ENCODE results near the gene MBD3L1. TPM values are rescaled to one million over a fixed set of nuclear protein-coding genes. Genes with fewer than 3 reads are reported as not detected.

MBD3L1 gene
- total and polyA plus RNA-seq, 2 donors (not counting 1 experiment from before 2014, with no cell fraction given) = not detected

DNA sequence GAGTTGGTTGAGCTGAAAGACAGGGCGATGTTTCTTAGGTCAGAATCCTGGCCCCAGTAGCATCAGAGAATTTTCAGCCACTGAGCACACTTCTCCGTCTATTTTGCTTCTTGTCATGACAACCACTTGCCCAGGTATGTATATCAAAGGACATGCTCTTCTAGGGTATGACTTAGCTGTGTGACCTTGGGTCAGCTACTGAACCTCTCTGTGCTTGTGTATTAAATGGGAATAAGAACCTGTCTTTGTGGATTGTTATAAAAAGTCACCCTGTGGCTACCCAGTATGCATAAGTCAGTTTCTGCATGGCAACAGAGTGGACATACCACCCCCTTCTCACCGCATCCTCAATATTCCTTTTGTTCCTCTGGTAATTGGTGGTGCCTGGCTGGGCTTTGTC lies 26.1 kb downstream of the MBD3L1 start:
- POLR2A ChIA-PET = no interaction called here
- peaks cover 0 to 9% (median 0%) of the 10 kb centered on the region in 3 donors for H3K9me3 ChIP-seq (ENCODE audit: control extremely low read depth in 1 of 3, control insufficient read depth in 2 of 3, insufficient read depth in 1 of 3, low read length in 2 of 3)
- Mint-ChIP-seq H3K27ac (no peak overlapping the region), H3K9me3 (ENCODE audit: insufficient read depth) (no peaks in the 10 kb centered on the region), H3K4me3 (no peak overlapping the region), H3K4me1 (no peaks in the 10 kb centered on the region), H3K27me3 (peaks cover 16% of the 10 kb centered on the region)
- H3K9ac ChIP-seq (ENCODE audit: low read length) = no peak overlapping the region
- no peak overlapping the region for H2AFZ ChIP-seq (ENCODE audit: insufficient read depth, low read depth, low read length, poor library complexity, severe bottlenecking)
- 100% methylated on average over 1 of the region's 3 CpGs for WGBS (ENCODE audit: insufficient coverage)
- no peak overlapping the region for H3K4me2 ChIP-seq (replicated peaks; ENCODE audit: low read depth, low read length, poor library complexity, severe bottlenecking)
- intact Hi-C loops (cut with micrococcal nuclease) = no loop called here
- no peak for TF ChIP-seq EZH2 (IDR thresholded peaks at IDR 0.05; ENCODE audit: borderline replicate concordance, insufficient read depth, low read depth, low read length, poor library complexity, severe bottlenecking)
- TF ChIP-seq, protein P1, sequence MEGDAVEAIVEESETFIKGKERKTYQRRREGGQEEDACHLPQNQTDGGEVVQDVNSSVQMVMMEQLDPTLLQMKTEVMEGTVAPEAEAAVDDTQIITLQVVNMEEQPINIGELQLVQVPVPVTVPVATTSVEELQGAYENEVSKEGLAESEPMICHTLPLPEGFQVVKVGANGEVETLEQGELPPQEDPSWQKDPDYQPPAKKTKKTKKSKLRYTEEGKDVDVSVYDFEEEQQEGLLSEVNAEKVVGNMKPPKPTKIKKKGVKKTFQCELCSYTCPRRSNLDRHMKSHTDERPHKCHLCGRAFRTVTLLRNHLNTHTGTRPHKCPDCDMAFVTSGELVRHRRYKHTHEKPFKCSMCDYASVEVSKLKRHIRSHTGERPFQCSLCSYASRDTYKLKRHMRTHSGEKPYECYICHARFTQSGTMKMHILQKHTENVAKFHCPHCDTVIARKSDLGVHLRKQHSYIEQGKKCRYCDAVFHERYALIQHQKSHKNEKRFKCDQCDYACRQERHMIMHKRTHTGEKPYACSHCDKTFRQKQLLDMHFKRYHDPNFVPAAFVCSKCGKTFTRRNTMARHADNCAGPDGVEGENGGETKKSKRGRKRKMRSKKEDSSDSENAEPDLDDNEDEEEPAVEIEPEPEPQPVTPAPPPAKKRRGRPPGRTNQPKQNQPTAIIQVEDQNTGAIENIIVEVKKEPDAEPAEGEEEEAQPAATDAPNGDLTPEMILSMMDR (IDR thresholded peaks at IDR 0.05) = no peak
- no peak for ATAC-seq (ENCODE audit: low read depth)
- no peak overlapping the region for H3K27ac ChIP-seq (ENCODE audit: low read length in 2 of 2)
- H3K4me3 ChIP-seq (ENCODE audit: control extremely low read depth in 1 of 5, extremely low read depth in 1 of 5, insufficient read depth in 1 of 5, low read depth in 2 of 5, low read length in 4 of 5) = no peak overlapping the region
- H3K79me2 ChIP-seq (ENCODE audit: control insufficient read depth, insufficient read depth, low read length) = no peaks in the 10 kb centered on the region
- H3K4me1 ChIP-seq (ENCODE audit: control insufficient read depth in 2 of 2, insufficient read depth in 2 of 2, low read length in 2 of 2) = no peaks in the 10 kb centered on the region
- H4K20me1 ChIP-seq (ENCODE audit: control insufficient read depth, insufficient read depth, low read length, poor library complexity, severe bottlenecking) = no peaks in the 10 kb centered on the region
- CTCF ChIA-PET = no interaction called here
- no peak for DNase-seq
- H3K27me3 ChIP-seq (replicated peaks in 1 of 4; ENCODE audit: control extremely low read depth in 1 of 4, control insufficient read depth in 3 of 4, insufficient read depth in 4 of 4, low read length in 3 of 4) = peaks cover 0 to 12% (median 1%) of the 10 kb centered on the region in 4 experiments
- H3K36me3 ChIP-seq (replicated peaks in 1 of 2; ENCODE audit: control extremely low read depth in 1 of 2, control insufficient read depth in 1 of 2, extremely low read depth in 1 of 2, insufficient read depth in 2 of 2, low read length in 1 of 2) = no peaks in the 10 kb centered on the region

DNA sequence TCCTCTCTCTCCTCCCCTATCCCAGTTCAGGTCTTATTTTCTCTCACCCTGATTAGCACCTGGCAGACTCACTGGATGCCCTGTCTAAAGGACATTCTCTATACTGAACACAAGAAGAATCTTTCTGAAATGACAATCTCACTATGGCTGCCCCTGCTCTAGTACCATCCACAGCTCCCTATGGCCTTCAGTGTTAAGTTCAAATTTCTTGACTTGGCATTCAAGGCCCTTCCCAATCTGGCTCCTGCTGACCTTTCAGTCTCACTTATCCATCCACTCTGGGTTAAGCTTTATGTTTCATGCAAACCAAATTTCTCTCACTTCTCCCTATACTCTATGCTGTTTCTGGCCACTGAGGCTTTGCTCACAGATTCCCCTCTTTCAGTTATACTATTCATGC lies 34.2 kb downstream of the MBD3L1 start:
- Mint-ChIP-seq H3K9me3 (ENCODE audit: insufficient read depth) (peaks cover 3% of the 10 kb centered on the region), H3K4me1 (no peaks in the 10 kb centered on the region), H3K4me3 (no peak overlapping the region), H3K27ac (no peak overlapping the region), H3K27me3 (peaks cover 20% of the 10 kb centered on the region)
- no peak for TF ChIP-seq EZH2 (IDR thresholded peaks at IDR 0.05; ENCODE audit: borderline replicate concordance, insufficient read depth, low read depth, low read length, poor library complexity, severe bottlenecking)
- TF ChIP-seq, protein P1 (IDR thresholded peaks at IDR 0.05) = no peak
- Histone ChIP-seq H3K4me3 (ENCODE audit: control extremely low read depth in 1 of 5, extremely low read depth in 1 of 5, insufficient read depth in 1 of 5, low read depth in 2 of 5, low read length in 4 of 5) (no peak overlapping the region), H3K27ac (ENCODE audit: low read length in 2 of 2) (no peak overlapping the region), H3K4me1 (ENCODE audit: control insufficient read depth in 2 of 2, insufficient read depth in 2 of 2, low read length in 2 of 2) (no peaks in the 10 kb centered on the region), H3K36me3 (replicated peaks in 1 of 2; ENCODE audit: control extremely low read depth in 1 of 2, control insufficient read depth in 1 of 2, extremely low read depth in 1 of 2, insufficient read depth in 2 of 2, low read length in 1 of 2) (no peaks in the 10 kb centered on the region), H2AFZ (ENCODE audit: insufficient read depth, low read depth, low read length, poor library complexity, severe bottlenecking) (no peak overlapping the region), H3K9ac (ENCODE audit: low read length) (no peak overlapping the region), H3K9me3 (ENCODE audit: control extremely low read depth in 1 of 3, control insufficient read depth in 2 of 3, insufficient read depth in 1 of 3, low read length in 2 of 3) (peaks cover 0 to 15% (median 0%) of the 10 kb centered on the region in 3 donors), H3K27me3 (replicated peaks in 1 of 4; ENCODE audit: control extremely low read depth in 1 of 4, control insufficient read depth in 3 of 4, insufficient read depth in 4 of 4, low read length in 3 of 4) (peaks cover 0 to 12% (median 1%) of the 10 kb centered on the region in 4 experiments), H3K79me2 (ENCODE audit: control insufficient read depth, insufficient read depth, low read length) (no peaks in the 10 kb centered on the region), H3K4me2 (replicated peaks; ENCODE audit: low read depth, low read length, poor library complexity, severe bottlenecking) (no peak overlapping the region), H4K20me1 (ENCODE audit: control insufficient read depth, insufficient read depth, low read length, poor library complexity, severe bottlenecking) (no peaks in the 10 kb centered on the region)
- ATAC-seq (ENCODE audit: low read depth) (no peak), DNase-seq (no peak)
- intact Hi-C loops (cut with micrococcal nuclease) = no loop called here
- CTCF ChIA-PET = no interaction called here
- POLR2A ChIA-PET = no interaction called here

Data from B cell (primary cell).